MCF 10A (cell line): ENCODE results near the gene RAB10. TPM values are rescaled to one million over a fixed set of nuclear protein-coding genes. Genes with fewer than 3 reads are reported as not detected.
A peak's percentile ranks its signal among the peaks of the same experiment; 100 is the strongest.
"Not testable (repeated sequence)": the region's sequence is repeated elsewhere in the genome, so short reads cannot be mapped to it uniquely, and the experiment has no call there.

Experiments used
- BruUV-seq: library from RNA; stranded (reverse); fragments of 400-500 nt; replicated peaks from 2 replicates; lab custom pipeline; 2021; lab: Mats Ljungman, UMichigan
- CTCF ChIA-PET: fragments of 300-600 bp; sonication (Branson Sonifier 250); formaldehyde crosslinking; extraction: SDS; loops from one replicate; lab custom pipeline; 2021; ENCODE audit warnings: antibody characterized with exemption, inconsistent platforms; lab: Yijun Ruan, JAX
- POLR2A ChIA-PET: fragments of 300-600, 350-650 bp; sonication (Branson Sonifier 250); formaldehyde crosslinking; extraction: SDS; loops from one replicate; lab custom pipeline; 2020; ENCODE audit warnings: antibody characterized with exemption, inconsistent platforms; lab: Yijun Ruan, JAX
- DNase-seq: peaks from one replicate; pipeline ENCODE4 v3.0.0-alpha.2; 2018; ENCODE audit not compliant: unreplicated experiment
- H3K27ac Mint-ChIP-seq: one replicate; pipeline ENCODE4 v1.8.0; 2022; ENCODE audit warnings: mild to moderate bottlenecking, low read depth, mixed read lengths; ENCODE audit not compliant: unreplicated experiment
- H3K27me3 Mint-ChIP-seq: one replicate; pipeline ENCODE4 v1.8.0; 2022; ENCODE audit warnings: mixed read lengths; ENCODE audit not compliant: insufficient read depth, unreplicated experiment
- H3K36me3 Mint-ChIP-seq: one replicate; pipeline ENCODE4 v1.8.0; 2022; ENCODE audit warnings: mild to moderate bottlenecking, moderate library complexity, mixed read lengths; ENCODE audit not compliant: insufficient read depth, unreplicated experiment
- H3K4me1 Mint-ChIP-seq: one replicate; pipeline ENCODE4 v1.8.0; 2022; ENCODE audit warnings: mixed read lengths; ENCODE audit not compliant: insufficient read depth, unreplicated experiment
- H3K4me3 Mint-ChIP-seq: one replicate; pipeline ENCODE4 v1.8.0; 2022; ENCODE audit warnings: mild to moderate bottlenecking, moderate library complexity, mixed read lengths; ENCODE audit not compliant: unreplicated experiment
- H3K9me3 Mint-ChIP-seq: one replicate; pipeline ENCODE4 v1.8.0; 2022; ENCODE audit warnings: mixed read lengths; ENCODE audit not compliant: unreplicated experiment
- intact Hi-C: fragments of 100-400 bp; cut with micrococcal nuclease; formaldehyde crosslinking; loops from 2 replicates; pipeline ENCODE4 v1.14.1; 2022
- total RNA-seq: library from RNA; stranded (reverse); gene quantifications from 2 replicates; pipeline ENCODE4 v1.2.3, GENCODE V29; 2022
- TF ChIP-seq, protein P1 (sequence below): fragments of 200-600 bp; IDR thresholded peaks from one replicate; pipeline ENCODE4 v1.8.0; 2022; ENCODE audit warnings: antibody characterized with exemption, mild to moderate bottlenecking; ENCODE audit not compliant: unreplicated experiment

The RAB10 gene
- total RNA-seq, 1 experiment from 2014 or later, result 147 TPM

DNA sequence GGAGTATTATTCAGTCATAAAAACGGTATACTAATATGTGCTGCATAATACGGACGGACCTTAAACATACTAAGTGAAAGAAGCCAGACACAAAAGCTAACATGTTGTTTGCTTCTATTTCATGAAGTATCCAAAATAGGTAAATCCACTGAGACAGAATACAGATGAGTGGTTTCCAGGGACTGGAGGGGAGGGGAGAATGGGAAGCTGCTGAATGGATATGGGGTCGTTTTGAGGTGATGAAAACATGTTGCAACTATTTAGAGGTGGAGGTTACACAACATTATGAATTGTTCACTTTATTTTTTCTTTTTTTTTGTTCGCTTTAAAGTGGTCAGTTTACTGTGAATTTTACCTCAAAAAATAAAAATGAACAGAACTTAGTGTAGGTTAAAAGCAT is 52.9 kb downstream of the RAB10 start:
- no peak for DNase-seq
- peaks cover 5% of the 10 kb centered on the region for H3K9me3 Mint-ChIP-seq
- peaks cover 39% of the 10 kb centered on the region for H3K36me3 Mint-ChIP-seq
- CTCF ChIA-PET, result interaction anchor here (0.7 to 0.9 kb wide), 5 partner anchors 18 to 137 kb away, joined by 3 to 6 read pairs (median 3); no protein-coding TSS in a partner anchor
- H3K4me1 Mint-ChIP-seq, result peaks cover 34% of the 10 kb centered on the region
- intact Hi-C loops, result loop anchor here (5.0 kb wide), 1 partner anchor 89 kb away; no protein-coding TSS in a partner anchor
- TF ChIP-seq, protein P1, sequence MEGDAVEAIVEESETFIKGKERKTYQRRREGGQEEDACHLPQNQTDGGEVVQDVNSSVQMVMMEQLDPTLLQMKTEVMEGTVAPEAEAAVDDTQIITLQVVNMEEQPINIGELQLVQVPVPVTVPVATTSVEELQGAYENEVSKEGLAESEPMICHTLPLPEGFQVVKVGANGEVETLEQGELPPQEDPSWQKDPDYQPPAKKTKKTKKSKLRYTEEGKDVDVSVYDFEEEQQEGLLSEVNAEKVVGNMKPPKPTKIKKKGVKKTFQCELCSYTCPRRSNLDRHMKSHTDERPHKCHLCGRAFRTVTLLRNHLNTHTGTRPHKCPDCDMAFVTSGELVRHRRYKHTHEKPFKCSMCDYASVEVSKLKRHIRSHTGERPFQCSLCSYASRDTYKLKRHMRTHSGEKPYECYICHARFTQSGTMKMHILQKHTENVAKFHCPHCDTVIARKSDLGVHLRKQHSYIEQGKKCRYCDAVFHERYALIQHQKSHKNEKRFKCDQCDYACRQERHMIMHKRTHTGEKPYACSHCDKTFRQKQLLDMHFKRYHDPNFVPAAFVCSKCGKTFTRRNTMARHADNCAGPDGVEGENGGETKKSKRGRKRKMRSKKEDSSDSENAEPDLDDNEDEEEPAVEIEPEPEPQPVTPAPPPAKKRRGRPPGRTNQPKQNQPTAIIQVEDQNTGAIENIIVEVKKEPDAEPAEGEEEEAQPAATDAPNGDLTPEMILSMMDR, result no peak
- BruUV-seq, result no TSS peak
- POLR2A ChIA-PET, result no interaction called here
- H3K27ac Mint-ChIP-seq, result no peak overlapping the region
- no peaks in the 10 kb centered on the region for H3K27me3 Mint-ChIP-seq
- H3K4me3 Mint-ChIP-seq, result no peak overlapping the region

DNA sequence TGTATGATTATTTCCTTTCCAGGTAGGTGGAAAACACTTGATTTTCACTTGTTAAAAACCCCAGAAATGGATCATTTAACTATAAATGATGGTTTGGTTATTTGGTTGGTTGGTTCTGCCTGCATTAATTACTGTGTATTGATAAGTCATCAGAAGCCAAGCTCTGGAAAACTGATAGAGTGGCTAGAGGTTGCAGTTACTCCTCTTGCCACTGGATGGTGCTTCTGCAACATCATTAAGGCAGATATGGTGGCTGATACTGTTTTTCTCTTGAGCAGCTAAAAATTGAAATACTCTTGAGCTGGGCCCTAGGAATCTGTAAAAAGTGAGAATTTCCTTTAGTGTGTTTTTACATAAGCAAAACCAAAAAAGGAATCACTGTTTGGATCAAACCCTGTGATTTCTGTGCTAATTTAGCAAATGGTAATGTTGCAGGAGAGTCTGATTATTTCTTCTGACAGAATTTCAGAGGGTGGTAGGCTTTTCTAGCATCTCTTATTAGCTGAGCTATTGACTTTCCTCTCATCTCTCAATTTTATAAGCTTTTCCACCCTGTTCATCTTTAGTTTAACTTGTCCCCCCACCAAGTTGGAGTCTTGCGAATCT is 54.3 kb downstream of the RAB10 start:
- intact Hi-C loops, result loop anchor here (1.0 to 5.0 kb wide), 2 partner anchors 57 to 91 kb away; no protein-coding TSS in a partner anchor
- TF ChIP-seq, protein P1, result peak; percentile 45
- no TSS peak for BruUV-seq
- H3K36me3 Mint-ChIP-seq, result peaks cover 39% of the 10 kb centered on the region
- peak; percentile 39 for DNase-seq
- H3K27ac Mint-ChIP-seq, result no peak overlapping the region
- H3K27me3 Mint-ChIP-seq, result no peaks in the 10 kb centered on the region
- ChIA-PET CTCF (interaction anchor here (0.7 to 1.5 kb wide), 6 partner anchors 9 to 114 kb away, joined by 3 to 7 read pairs (median 3); no protein-coding TSS in a partner anchor), POLR2A (interaction anchor here (0.6 to 1.5 kb wide), 7 partner anchors 10 to 68 kb away, joined by 3 to 8 read pairs (median 3); partner anchors contain the start of gene RAB10)
- H3K9me3 Mint-ChIP-seq, result peaks cover 5% of the 10 kb centered on the region
- H3K4me3 Mint-ChIP-seq, result no peak overlapping the region
- peaks cover 45% of the 10 kb centered on the region for H3K4me1 Mint-ChIP-seq

DNA sequence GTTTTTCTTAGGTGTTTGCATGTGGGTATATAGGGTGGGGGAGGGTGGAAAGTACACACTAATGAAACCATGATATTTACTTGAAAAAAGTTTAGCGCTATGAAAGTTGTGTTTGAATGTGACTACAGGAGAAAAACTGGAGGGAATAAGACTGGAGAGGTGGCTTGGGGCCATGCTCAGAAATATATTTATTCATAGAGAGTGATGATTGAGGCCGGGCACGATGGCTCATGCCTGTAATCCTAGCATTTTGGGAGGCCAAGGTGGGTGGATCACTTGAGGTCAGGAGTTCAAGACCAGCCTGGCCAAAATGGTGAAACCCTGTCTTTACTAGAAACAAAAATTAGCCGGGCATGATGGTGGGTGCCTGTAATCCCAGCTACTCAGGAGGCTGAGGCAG is 55.0 kb downstream of the RAB10 start:
- intact Hi-C loops, result loop anchor here (1.0 to 5.0 kb wide), 2 partner anchors 56 to 92 kb away; no protein-coding TSS in a partner anchor
- DNase-seq, BruUV-seq, H3K9me3 Mint-ChIP-seq, H3K27me3 Mint-ChIP-seq, H3K27ac Mint-ChIP-seq, H3K4me3 Mint-ChIP-seq, CTCF ChIA-PET: not testable (repeated sequence)
- H3K4me1 Mint-ChIP-seq, result peaks cover 43% of the 10 kb centered on the region
- POLR2A ChIA-PET, result interaction anchor here (0.7 kb wide), 1 partner anchor 69 kb away, joined by 3 read pairs; no protein-coding TSS in a partner anchor
- H3K36me3 Mint-ChIP-seq, result peaks cover 47% of the 10 kb centered on the region

DNA sequence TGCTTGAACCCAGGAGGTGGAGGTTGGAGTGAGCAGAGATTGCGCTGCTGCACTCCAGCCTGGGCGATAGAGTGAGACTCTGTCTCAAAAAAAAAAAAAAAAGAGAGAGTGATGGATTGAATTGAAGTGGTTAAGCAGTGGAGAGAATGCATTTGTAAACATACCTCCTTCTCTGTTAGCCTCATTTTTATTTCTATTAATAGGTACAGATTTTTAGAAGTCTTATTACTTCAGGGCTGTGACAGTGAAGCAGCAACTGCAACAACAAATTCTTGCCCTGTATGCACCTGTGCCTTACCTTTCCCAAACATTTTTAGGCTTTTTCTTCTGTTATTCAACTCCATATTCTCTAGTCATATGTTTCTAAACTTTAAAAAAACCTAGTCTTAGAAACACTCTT is 55.5 kb downstream of the RAB10 start:
- Mint-ChIP-seq H3K4me1 (peaks cover 39% of the 10 kb centered on the region), H3K27ac (no peak overlapping the region), H3K9me3 (no peaks in the 10 kb centered on the region), H3K4me3 (no peak overlapping the region), H3K36me3 (peaks cover 48% of the 10 kb centered on the region), H3K27me3 (no peaks in the 10 kb centered on the region)
- POLR2A ChIA-PET, result no interaction called here
- DNase-seq, result no peak
- TF ChIP-seq, protein P1, result no peak
- intact Hi-C loops, result loop anchor here (5.0 kb wide), 1 partner anchor 92 kb away; no protein-coding TSS in a partner anchor
- CTCF ChIA-PET, result interaction anchor here (0.6 kb wide), 1 partner anchor 26 kb away, joined by 3 read pairs; no protein-coding TSS in a partner anchor
- BruUV-seq, result no TSS peak
